IgD-negative memory B cell (primary cell): ENCODE measurements around the gene OR8S1. TPM values are rescaled to one million over a fixed set of nuclear protein-coding genes. Genes with fewer than 3 reads are reported as not detected.
"Not testable (repeated sequence)": the region's sequence is repeated elsewhere in the genome, so short reads cannot be mapped to it uniquely, and the experiment has no call there.

ENCODE experiments used
- H3K27ac Mint-ChIP-seq, 3 donors: one replicate each; pipeline ENCODE4 v1.8.0; 2020 to 2022; ENCODE audit warnings: mild to moderate bottlenecking in 3 of 3, mixed read lengths in 3 of 3, moderate library complexity in 1 of 3
- H3K27me3 Mint-ChIP-seq: one replicate; pipeline ENCODE4 v1.8.0; 2021; ENCODE audit warnings: mixed read lengths
- H3K36me3 Mint-ChIP-seq: one replicate; pipeline ENCODE4 v1.8.0; 2020; ENCODE audit warnings: mild to moderate bottlenecking, mixed read lengths
- H3K4me1 Mint-ChIP-seq, 3 donors: one replicate each; pipeline ENCODE4 v1.8.0; 2020 to 2022; ENCODE audit warnings: mixed read lengths in 3 of 3, mild to moderate bottlenecking in 1 of 3
- H3K4me3 Mint-ChIP-seq, 4 donors: one replicate each; pipeline ENCODE4 v1.8.0; 2020 to 2022; ENCODE audit warnings: mild to moderate bottlenecking in 4 of 4, mixed read lengths in 4 of 4, moderate library complexity in 3 of 4
- H3K9me3 Mint-ChIP-seq, 3 donors: one replicate each; pipeline ENCODE4 v1.8.0; 2020 to 2021; ENCODE audit warnings: mixed read lengths in 3 of 3, mild to moderate bottlenecking in 1 of 3
- polyA plus RNA-seq: library from polyadenylated mRNA; unstranded; fragments of 300-500 nt; fragmentation: Illumina TruSeq; gene quantifications from one replicate; pipeline ENCODE4 v1.2.3, GENCODE V29; 2021

Gene OR8S1
- polyA plus RNA-seq, 1 donor from 2014 or later, result not detected

DNA sequence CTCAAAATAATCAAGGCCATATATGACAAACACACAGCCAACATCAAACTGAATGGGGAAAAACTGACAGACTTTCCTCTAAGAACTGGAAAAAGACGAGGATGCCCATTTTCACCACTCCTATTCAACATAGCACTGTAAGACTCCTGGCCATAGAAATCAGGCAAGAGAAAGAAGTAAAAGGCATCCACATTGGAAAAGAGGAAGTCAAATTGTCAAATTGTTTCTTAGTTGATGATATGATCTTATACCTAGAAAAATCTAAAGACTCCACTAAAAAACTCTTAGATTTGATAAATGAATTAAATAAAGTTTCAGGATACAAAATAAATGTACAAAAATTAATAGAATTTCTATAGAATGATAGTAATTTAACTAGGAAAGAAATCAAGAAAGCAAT lies 11.2 kb downstream of the OR8S1 start:
- peaks cover 8% of the 10 kb centered on the region for H3K27me3 Mint-ChIP-seq
- no peak overlapping the region for H3K4me3 Mint-ChIP-seq
- no peaks in the 10 kb centered on the region for H3K4me1 Mint-ChIP-seq
- no peaks in the 10 kb centered on the region for H3K36me3 Mint-ChIP-seq
- peaks cover 0 to 11% (median 0%) of the 10 kb centered on the region in 3 donors for H3K9me3 Mint-ChIP-seq
- H3K27ac Mint-ChIP-seq, result no peak overlapping the region

DNA sequence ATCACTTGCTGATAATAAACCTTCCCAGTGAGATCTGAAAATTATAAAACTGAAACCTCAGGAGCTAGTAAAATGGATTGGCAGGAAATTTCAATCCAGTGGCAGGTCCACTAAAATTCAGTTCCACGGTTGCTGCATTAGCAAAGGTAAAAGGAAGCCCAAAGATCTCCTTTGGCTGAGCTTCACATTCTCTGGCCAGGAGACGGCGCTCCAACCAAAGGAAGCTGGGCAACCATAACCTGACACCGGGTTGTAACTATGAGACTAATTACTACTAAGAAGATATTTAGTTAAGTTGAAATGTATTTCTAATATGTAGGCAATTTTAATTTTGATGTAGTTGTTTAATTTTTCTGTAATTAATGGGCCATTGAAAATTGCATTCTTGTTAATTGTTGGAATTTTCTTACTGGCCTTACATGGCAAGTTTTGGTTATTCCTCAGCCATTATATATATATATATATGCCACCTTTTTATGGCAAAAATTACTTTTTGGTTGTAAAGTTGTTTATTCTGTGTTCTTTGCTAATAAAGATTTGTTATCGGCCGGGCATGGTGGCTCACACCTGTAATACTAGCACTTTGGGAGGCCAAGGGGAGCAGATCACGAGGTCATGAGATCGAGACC lies 17.0 kb downstream of the OR8S1 start:
- no peaks in the 10 kb centered on the region for H3K36me3 Mint-ChIP-seq
- no peaks in the 10 kb centered on the region for H3K4me1 Mint-ChIP-seq
- no peak overlapping the region for H3K4me3 Mint-ChIP-seq
- H3K27ac Mint-ChIP-seq, result no peak overlapping the region
- H3K27me3 Mint-ChIP-seq, result peaks cover 4% of the 10 kb centered on the region
- H3K9me3 Mint-ChIP-seq, result peaks cover 0 to 2% (median 0%) of the 10 kb centered on the region in 3 donors

DNA sequence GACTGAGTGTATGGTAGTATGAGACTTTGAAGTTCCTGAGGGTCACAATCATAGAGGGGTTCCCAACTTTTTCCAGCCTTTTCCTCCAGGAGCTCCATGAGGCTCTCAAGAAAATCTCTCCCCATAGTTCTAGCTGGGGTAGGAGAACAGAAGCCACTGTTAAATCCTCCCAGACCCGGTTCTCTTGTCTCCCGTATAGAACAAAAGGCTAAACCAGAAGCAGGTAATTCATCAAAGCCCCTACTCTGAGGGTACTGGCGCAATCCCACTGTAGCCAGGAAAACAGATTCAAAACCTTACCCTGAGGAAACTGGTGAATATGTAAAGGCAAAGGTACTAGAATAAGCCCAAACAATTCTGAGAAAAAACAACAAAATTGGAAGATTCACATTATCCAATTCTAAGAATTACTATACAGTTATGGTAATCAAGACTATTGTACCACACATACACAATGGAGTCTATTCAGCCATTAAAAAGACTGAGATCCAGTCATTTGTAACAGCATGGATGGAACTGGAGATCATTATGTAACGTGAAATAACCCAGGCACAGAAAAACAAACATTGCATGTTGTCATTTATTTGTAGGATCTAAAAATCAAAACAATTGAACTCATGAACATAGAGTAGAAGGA lies 20.5 kb downstream of the OR8S1 start:
- peaks cover 1% of the 10 kb centered on the region for H3K27me3 Mint-ChIP-seq
- no peaks in the 10 kb centered on the region for H3K4me1 Mint-ChIP-seq
- peaks cover 0 to 7% (median 0%) of the 10 kb centered on the region in 3 donors for H3K9me3 Mint-ChIP-seq
- H3K36me3 Mint-ChIP-seq, result no peaks in the 10 kb centered on the region
- no peak overlapping the region for H3K4me3 Mint-ChIP-seq
- no peak overlapping the region for H3K27ac Mint-ChIP-seq

DNA sequence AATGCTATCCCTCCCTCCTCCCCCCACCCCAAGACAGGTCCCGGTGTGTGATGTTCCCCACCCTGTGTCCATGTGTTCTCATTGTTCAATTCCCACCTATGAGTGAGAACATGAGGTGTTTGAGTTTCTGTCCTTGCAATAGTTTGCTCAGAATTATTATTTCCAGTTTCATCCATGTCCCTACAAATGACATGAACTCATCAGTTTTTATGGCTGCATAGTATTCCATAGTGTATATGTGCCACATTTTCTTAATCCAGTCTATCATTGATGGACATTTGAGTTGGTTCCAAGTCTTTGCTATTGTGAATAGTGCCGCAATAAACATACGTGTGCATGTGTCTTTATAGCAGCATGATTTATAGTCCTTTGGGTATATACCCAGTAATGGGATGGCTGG lies 21.6 kb downstream of the OR8S1 start:
- not testable (repeated sequence) for H3K36me3 Mint-ChIP-seq, H3K9me3 Mint-ChIP-seq, H3K27me3 Mint-ChIP-seq, H3K27ac Mint-ChIP-seq, H3K4me1 Mint-ChIP-seq, H3K4me3 Mint-ChIP-seq

DNA sequence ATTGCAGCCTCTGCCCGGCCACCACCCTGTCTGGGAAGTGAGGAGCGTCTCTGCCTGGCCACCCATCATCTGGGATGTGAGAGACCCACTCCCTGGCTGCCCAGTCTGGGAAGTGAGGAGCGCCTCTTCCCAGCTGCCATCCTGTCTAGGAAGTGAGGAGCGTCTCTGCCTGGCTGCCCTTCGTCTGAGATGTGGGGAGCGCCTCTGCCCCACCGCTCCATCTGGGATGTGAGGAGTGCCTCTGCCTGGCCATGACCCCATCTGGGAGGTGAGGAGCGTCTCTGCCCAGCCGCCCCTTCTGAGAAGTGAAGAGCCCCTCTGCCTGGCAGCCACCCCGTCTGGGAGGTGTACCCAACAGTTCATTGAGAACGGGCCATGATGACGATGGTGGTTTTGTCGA lies 26.2 kb downstream of the OR8S1 start:
- peak overlapping the region in 1 of 3 donors; percentile 50 for H3K27ac Mint-ChIP-seq
- H3K36me3 Mint-ChIP-seq, H3K4me1 Mint-ChIP-seq: not testable (repeated sequence)

DNA sequence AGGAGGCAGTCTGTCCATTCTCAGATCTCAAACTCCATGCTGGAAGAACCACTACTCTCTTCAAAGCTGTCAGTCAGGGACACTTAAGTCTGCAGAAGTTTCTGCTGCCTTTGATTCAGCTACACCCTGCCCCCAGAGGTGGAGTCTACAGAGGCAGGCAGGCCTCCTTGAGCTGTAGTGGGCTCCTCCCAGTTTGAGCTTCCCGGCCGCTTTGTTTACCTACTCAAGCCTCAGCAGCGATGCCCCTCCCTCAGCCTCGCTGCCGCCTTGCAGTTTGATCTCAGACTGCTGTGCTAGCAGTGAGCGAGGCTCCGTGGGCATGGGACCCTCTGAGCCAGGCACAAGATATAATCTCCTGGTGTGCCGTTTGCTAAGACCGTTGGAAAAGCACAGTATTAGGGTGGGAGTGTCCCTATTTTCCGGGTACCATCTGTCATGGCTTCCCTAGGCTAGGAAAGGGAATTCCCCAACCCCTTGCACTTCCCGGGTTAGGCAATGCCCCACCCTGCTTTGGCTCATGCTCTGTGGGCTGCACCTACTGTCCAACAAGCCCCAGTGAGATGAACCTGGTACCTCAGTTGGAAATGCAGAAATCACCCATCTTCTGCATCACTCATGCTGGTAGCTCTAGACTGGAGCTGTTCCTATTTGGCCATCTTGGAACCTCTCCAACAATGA lies 28.4 kb downstream of the OR8S1 start:
- not testable (repeated sequence) for H3K4me1 Mint-ChIP-seq, H3K9me3 Mint-ChIP-seq, H3K27ac Mint-ChIP-seq, H3K36me3 Mint-ChIP-seq, H3K4me3 Mint-ChIP-seq
- peaks cover 17% of the 10 kb centered on the region for H3K27me3 Mint-ChIP-seq

More for the DNA sequence above, 26.2 kb downstream of the OR8S1 start:
- not testable (repeated sequence) for H3K9me3 Mint-ChIP-seq
- H3K27me3 Mint-ChIP-seq, result peaks cover 17% of the 10 kb centered on the region
- H3K4me3 Mint-ChIP-seq, result peak overlapping the region in 1 of 4 donors; percentile 41

DNA sequence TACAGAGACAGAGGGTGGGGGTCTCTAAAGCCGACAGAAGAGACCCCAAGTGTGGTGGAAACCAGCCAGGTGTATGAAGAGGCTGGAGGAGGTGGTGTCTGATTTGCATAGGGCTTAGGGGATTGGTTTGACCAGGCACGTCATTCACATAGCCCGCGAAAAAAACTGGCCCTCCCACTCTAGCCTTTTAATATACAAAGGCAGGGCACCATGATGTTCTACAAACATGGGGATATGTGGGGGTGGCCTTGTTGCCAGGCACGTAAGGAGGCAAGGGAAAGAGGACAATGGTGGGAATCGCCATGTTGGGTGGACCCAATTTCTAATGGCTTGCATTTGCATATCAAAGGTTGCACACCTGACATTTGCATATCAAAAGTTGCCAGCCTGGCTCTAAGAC lies 31.2 kb downstream of the OR8S1 start:
- Mint-ChIP-seq H3K4me3 (no peak overlapping the region), H3K27ac (no peak overlapping the region), H3K36me3 (no peaks in the 10 kb centered on the region), H3K4me1 (no peaks in the 10 kb centered on the region), H3K27me3 (peaks cover 15% of the 10 kb centered on the region), H3K9me3 (peaks cover 0 to 5% (median 0%) of the 10 kb centered on the region in 3 donors)

DNA sequence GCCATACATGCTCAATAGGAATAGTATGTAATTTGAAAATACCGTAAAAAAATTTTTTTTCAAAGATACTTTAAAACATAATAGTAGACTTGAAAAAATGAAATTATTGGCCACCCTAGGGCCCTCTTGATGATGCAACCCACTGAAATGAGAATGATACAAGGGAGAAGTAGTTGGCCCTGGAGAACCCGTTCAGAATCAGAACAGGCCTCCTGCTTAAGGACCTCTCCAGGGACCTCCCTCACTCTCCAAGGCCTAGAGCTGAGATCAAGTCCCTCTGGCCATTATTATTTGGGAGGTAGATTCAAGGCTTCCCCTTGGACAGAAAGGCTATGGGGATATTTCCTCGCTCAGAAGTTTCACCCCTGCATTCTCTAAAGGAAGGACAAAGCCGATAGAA lies 32.5 kb downstream of the OR8S1 start:
- H3K4me3 Mint-ChIP-seq, result no peak overlapping the region
- H3K4me1 Mint-ChIP-seq, result no peaks in the 10 kb centered on the region
- H3K27ac Mint-ChIP-seq, result no peak overlapping the region
- H3K27me3 Mint-ChIP-seq, result peaks cover 11% of the 10 kb centered on the region
- H3K9me3 Mint-ChIP-seq, result peaks cover 0 to 3% (median 0%) of the 10 kb centered on the region in 3 donors
- H3K36me3 Mint-ChIP-seq, result no peaks in the 10 kb centered on the region

DNA sequence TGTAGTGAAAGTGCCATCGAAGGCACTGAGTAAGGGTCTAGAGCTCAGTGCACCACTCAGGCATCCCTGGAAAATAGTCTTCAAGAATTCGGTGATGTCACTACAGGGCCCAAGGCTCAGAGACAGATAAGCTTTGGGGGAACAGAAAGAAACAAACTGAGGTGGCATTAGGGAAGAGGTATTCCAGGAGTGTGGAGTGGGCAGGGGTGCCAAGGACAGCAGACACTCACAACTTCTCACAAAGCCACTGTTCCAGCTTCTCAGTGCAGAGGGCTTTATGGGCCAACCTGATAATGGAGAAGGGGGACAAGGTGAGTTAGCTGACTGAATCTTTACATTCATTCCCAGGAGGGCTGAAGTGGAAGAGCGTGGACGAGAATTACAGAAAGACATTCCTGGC lies 42.3 kb downstream of the OR8S1 start:
- peaks cover 3% of the 10 kb centered on the region for H3K27me3 Mint-ChIP-seq
- no peak overlapping the region for H3K4me3 Mint-ChIP-seq
- no peaks in the 10 kb centered on the region for H3K4me1 Mint-ChIP-seq
- peaks cover 4% of the 10 kb centered on the region for H3K36me3 Mint-ChIP-seq
- no peak overlapping the region for H3K27ac Mint-ChIP-seq
- peaks cover 0 to 2% (median 0%) of the 10 kb centered on the region in 3 donors for H3K9me3 Mint-ChIP-seq

DNA sequence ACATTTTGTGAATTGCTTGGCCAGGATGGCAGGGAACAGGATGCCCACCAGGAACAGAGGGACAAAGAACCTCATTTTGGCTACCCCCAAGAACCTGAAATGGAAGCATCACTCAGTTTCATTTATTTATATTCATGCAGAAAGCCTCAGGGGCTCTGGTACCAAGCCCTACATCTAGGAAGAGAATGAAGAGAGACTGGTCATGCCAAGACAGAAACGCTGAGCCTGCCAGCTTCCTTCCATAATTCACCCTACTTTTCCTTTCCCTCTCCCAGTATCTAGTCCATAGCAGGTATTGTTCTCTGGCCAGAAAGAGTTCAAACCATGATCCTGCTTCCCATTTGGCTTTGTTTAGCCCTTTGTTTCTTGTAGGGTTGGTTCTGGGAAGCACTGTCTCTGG lies 44.5 kb downstream of the OR8S1 start, which contains the start of gene LALBA:
Gene LALBA (minus strand): TSS at position 101 of the 400 bp plus-strand sequence. CDS start 26 bp downstream, at position 75.
- Mint-ChIP-seq H3K9me3 (no peaks in the 10 kb centered on the region), H3K36me3 (peaks cover 2% of the 10 kb centered on the region), H3K27ac (no peak within 1 kb of the TSS), H3K4me3 (peak within 1 kb of the TSS in 1 of 4 donors; percentile 74), H3K4me1 (no peaks in the 10 kb centered on the region), H3K27me3 (peaks cover 2% of the 10 kb centered on the region)

DNA sequence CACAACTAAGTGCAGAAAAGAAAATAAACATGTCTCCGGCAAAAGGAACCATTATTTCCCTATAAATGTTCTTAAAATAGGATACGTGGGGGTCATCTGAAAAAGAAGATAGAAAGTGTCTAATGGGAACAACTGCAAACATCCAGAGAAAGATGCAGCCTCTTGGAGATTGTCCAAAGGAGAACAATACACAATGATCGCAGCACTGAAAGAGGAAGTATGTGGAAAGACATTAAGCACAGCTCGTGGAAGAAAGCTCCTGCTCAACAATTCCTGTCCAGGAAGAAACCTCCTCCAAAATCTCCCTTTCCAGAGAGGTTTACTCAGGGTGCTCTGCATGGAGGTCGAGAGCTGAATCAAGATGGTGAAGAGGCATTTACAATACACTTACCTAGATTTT lies 46.9 kb downstream of the OR8S1 start:
- Mint-ChIP-seq H3K4me1 (no peaks in the 10 kb centered on the region), H3K27me3 (peaks cover 2% of the 10 kb centered on the region), H3K4me3 (peak overlapping the region in 1 of 4 donors; percentile 9), H3K9me3 (no peaks in the 10 kb centered on the region), H3K27ac (no peak overlapping the region), H3K36me3 (peaks cover 2% of the 10 kb centered on the region)

Other genes starting within 250 kb of the OR8S1 start
- gene ZNF641, start 174.7 kb upstream of the OR8S1 start, polyA plus RNA-seq, result 11.1 TPM
- not detected for gene ANP32D, start 53.1 kb upstream of the OR8S1 start, polyA plus RNA-seq
- not detected for gene C12orf54, start 43.1 kb upstream of the OR8S1 start, polyA plus RNA-seq
- gene LALBA, start 44.4 kb downstream of the OR8S1 start, polyA plus RNA-seq, result not detected
- 47.8 TPM for gene KANSL2, start 156.6 kb downstream of the OR8S1 start, polyA plus RNA-seq
- 14.9 TPM for gene CCNT1, start 191.1 kb downstream of the OR8S1 start, polyA plus RNA-seq